ENCODE measurements around the gene TRAF2.

TRAF2 gene

GRCh38 chr9:136956604-136957003 is 70.3 kb downstream of the TRAF2 start:
- Histone ChIP-seq H3K79me2 (ENCODE audit: insufficient read depth, low read depth) (no peaks in the 10 kb centered on the region), H3K27me3 (ENCODE audit: insufficient read depth, low read depth) (peaks cover 7% of the 10 kb centered on the region; the same call in 1 of the 2 replicates), H3K4me1 (ENCODE audit: low read depth, poor library complexity, severe bottlenecking) (peaks cover 12% of the 10 kb centered on the region), H3K4me3 (IDR thresholded peaks at IDR 0.05; ENCODE audit: insufficient read depth, low read depth, low read length) (no peak overlapping the region), H3K9ac (no peak overlapping the region), H3K27ac (no peak overlapping the region), H3K36me3 (ENCODE audit: insufficient read depth) (no peaks in the 10 kb centered on the region), H4K20me1 (ENCODE audit: insufficient read depth) (no peaks in the 10 kb centered on the region), H2AFZ (ENCODE audit: low read depth) (no peak overlapping the region), H3K4me2 (no peak overlapping the region)
- TF ChIP-seq CTCF (conservative IDR thresholded peaks at IDR 0.05; ENCODE audit: low read depth, low read length): no peak

- H3K4me1 ChIP-seq (ENCODE audit: low read depth, poor library complexity, severe bottlenecking): peaks cover 17% of the 10 kb centered on the region
- no peaks in the 10 kb centered on the region for H3K79me2 ChIP-seq (ENCODE audit: insufficient read depth, low read depth)
- no peak overlapping the region for H2AFZ ChIP-seq (ENCODE audit: low read depth)
- no peaks in the 10 kb centered on the region for H3K36me3 ChIP-seq (ENCODE audit: insufficient read depth)
- no peak for TF ChIP-seq CTCF (conservative IDR thresholded peaks at IDR 0.05; ENCODE audit: low read depth, low read length)
- H3K27me3 ChIP-seq (ENCODE audit: insufficient read depth, low read depth): peaks cover 7% of the 10 kb centered on the region; the same call in 1 of the 2 replicates
- no peak overlapping the region for H3K4me2 ChIP-seq
- no peak overlapping the region for H3K9ac ChIP-seq
- no peak overlapping the region for H3K4me3 ChIP-seq (IDR thresholded peaks at IDR 0.05; ENCODE audit: insufficient read depth, low read depth, low read length)
- no peak overlapping the region for H3K27ac ChIP-seq
- no peaks in the 10 kb centered on the region for H4K20me1 ChIP-seq (ENCODE audit: insufficient read depth)
Measured at GRCh38 chr9:136957461-136957860, 71.1 kb downstream of the TRAF2 start.

GRCh38 chr9:136957901-136958300 is 71.6 kb downstream of the TRAF2 start:
- no peak overlapping the region for H3K27ac ChIP-seq
- H3K4me3 ChIP-seq (IDR thresholded peaks at IDR 0.05; ENCODE audit: insufficient read depth, low read depth, low read length): no peak overlapping the region
- peaks cover 21% of the 10 kb centered on the region for H3K4me1 ChIP-seq (ENCODE audit: low read depth, poor library complexity, severe bottlenecking)
- TF ChIP-seq CTCF (conservative IDR thresholded peaks at IDR 0.05; ENCODE audit: low read depth, low read length): no peak
- no peaks in the 10 kb centered on the region for H3K79me2 ChIP-seq (ENCODE audit: insufficient read depth, low read depth)
- H4K20me1 ChIP-seq (ENCODE audit: insufficient read depth): no peaks in the 10 kb centered on the region
- H3K4me2 ChIP-seq: no peak overlapping the region
- H2AFZ ChIP-seq (ENCODE audit: low read depth): no peak overlapping the region
- H3K36me3 ChIP-seq (ENCODE audit: insufficient read depth): no peaks in the 10 kb centered on the region
- no peak overlapping the region for H3K9ac ChIP-seq
- peaks cover 7% of the 10 kb centered on the region; the same call in 1 of the 2 replicates for H3K27me3 ChIP-seq (ENCODE audit: insufficient read depth, low read depth)

DNA sequence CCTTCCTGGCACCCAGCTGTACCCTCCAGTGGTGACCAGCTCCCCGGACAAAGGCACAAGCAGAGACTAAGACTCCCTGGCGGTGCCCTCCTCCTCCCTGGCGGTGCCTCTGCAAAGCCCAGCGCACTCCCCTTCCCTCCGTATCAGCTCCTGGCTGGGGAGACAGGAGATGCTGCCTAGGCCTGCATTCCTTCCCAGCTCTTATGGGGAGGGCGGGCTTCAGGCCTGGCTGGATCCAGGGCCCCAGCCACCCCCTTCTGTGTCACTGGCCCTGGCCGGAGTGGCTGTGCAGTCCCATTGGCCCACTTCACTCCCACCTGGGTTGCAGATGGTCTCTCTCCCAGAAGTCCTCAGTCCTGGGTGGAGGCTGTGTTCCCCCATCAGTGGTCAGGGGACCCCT is 72.2 kb downstream of the TRAF2 start:
- Histone ChIP-seq H3K4me1 (ENCODE audit: low read depth, poor library complexity, severe bottlenecking) (peaks cover 22% of the 10 kb centered on the region), H3K4me2 (no peak overlapping the region), H3K27ac (no peak overlapping the region), H3K79me2 (ENCODE audit: insufficient read depth, low read depth) (no peaks in the 10 kb centered on the region), H3K4me3 (IDR thresholded peaks at IDR 0.05; ENCODE audit: insufficient read depth, low read depth, low read length) (no peak overlapping the region), H3K9ac (no peak overlapping the region), H4K20me1 (ENCODE audit: insufficient read depth) (no peaks in the 10 kb centered on the region), H2AFZ (ENCODE audit: low read depth) (no peak overlapping the region), H3K27me3 (ENCODE audit: insufficient read depth, low read depth) (peaks cover 7% of the 10 kb centered on the region; the same call in 1 of the 2 replicates), H3K36me3 (ENCODE audit: insufficient read depth) (no peaks in the 10 kb centered on the region)
- no peak for TF ChIP-seq CTCF (conservative IDR thresholded peaks at IDR 0.05; ENCODE audit: low read depth, low read length)
